Spleen (tissue), 11 donors: ENCODE results near the gene SRR. TPM values are rescaled to one million over a fixed set of nuclear protein-coding genes. Genes with fewer than 3 reads are reported as not detected.

Source experiments
- DNase-seq: peaks from one replicate; pipeline ENCODE4 v3.0.0-alpha.2; 2020
- H3K27ac ChIP-seq, 8 donors: fragments of 200-600 bp; sonication (generic) in 7 of 8; 1 replicate in 4 of 8; 2 replicates in 4 of 8; pipeline versions ENCODE4 v1.5.0 to v1.8.0; 2016 to 2021; ENCODE audit warnings: inconsistent platforms in 4 of 8, mild to moderate bottlenecking in 4 of 8, moderate library complexity in 1 of 8
- H3K27me3 ChIP-seq, 7 donors: fragments of 200-600 bp; sonication (generic) in 6 of 7; replicated peaks in 1 of 7; 1 replicate in 4 of 7; 2 replicates in 3 of 7; pipeline versions ENCODE4 v1.5.0 to v1.8.0; 2016 to 2021; ENCODE audit warnings: inconsistent platforms in 3 of 7, mild to moderate bottlenecking in 1 of 7
- H3K36me3 ChIP-seq, 6 donors: fragments of 200-600 bp; sonication (generic) in 5 of 6; 1 replicate in 4 of 6; 2 replicates in 2 of 6; pipeline versions ENCODE4 v1.5.0 to v1.8.0; 2016 to 2021; ENCODE audit warnings: inconsistent platforms in 2 of 6
- H3K4me1 ChIP-seq, 6 donors: fragments of 200-600 bp; sonication (generic) in 5 of 6; 1 replicate in 3 of 6; 2 replicates in 3 of 6; pipeline versions ENCODE4 v1.5.0 to v1.8.0; 2016 to 2021; ENCODE audit warnings: inconsistent platforms in 3 of 6
- H3K4me3 ChIP-seq, 8 donors: fragments of 200-600 bp; sonication (generic) in 7 of 8; 1 replicate in 4 of 8; 2 replicates in 4 of 8; pipeline versions ENCODE4 v1.5.0 to v1.8.0; 2016 to 2021; ENCODE audit warnings: inconsistent platforms in 4 of 8, mild to moderate bottlenecking in 4 of 8, moderate library complexity in 2 of 8
- H3K9me3 ChIP-seq, 8 donors: fragments of 200-600 bp; sonication (generic) in 7 of 8; 1 replicate in 4 of 8; 2 replicates in 4 of 8; pipeline versions ENCODE4 v1.5.0 to v1.8.0; 2016 to 2021; ENCODE audit warnings: inconsistent platforms in 4 of 8
- CTCF ChIP-seq, 11 experiments: fragments of 200-600 bp in 7 of 11; fragments of 450-650 bp in 4 of 11; sonication (generic) in 4 of 11; IDR thresholded peaks in 8 of 11; conservative IDR thresholded peaks in 3 of 11; 1 replicate in 7 of 11; 2 replicates in 4 of 11; pipeline versions ENCODE4 v1.4.0 to v1.8.0; 2016 to 2021; ENCODE audit warnings: antibody characterized with exemption in 11 of 11, inconsistent platforms in 4 of 11, mild to moderate bottlenecking in 1 of 11
- POLR2A ChIP-seq, 3 donors: fragments of 450-650 bp; IDR thresholded peaks; one replicate each; pipeline ENCODE4 v1.5.1; 2017; ENCODE audit warnings: antibody characterized with exemption in 3 of 3, mild to moderate bottlenecking in 1 of 3
- POLR2AphosphoS5 ChIP-seq, 3 donors: sonication (generic); formaldehyde crosslinking; IDR thresholded peaks; one replicate each; pipeline ENCODE4 v1.5.1; 2017; ENCODE audit warnings: antibody characterized with exemption in 3 of 3
- WGBS, 5 donors: extraction: QIAGEN DNeasy Blood & Tissue Kit in 3 of 5; methylation state at CpG; one replicate each; pipeline versions ENCODE4 v1.1.5 to v1.1.7; 2013 to 2018; 5-methylcytosine and 5-hydroxymethylcytosine counted together
- intact Hi-C: fragments of 100-400 bp; cut with DNase I; formaldehyde crosslinking; loops from one replicate; pipeline ENCODE4 v1.15.0; 2023; ENCODE audit warnings: low total_unique reads
- polyA plus RNA-seq, 3 donors: library from polyadenylated mRNA; stranded (reverse); fragments of 200-250 nt; gene quantifications; one replicate each; pipeline ENCODE4 v1.2.1, GENCODE V29; 2013
- total RNA-seq, 7 donors: library from RNA; depleted of rRNA in 3 of 7; stranded (reverse); fragments of >200 nt in 3 of 7; fragmentation: NEBNext Ultra II Directional in 4 of 7; extraction: Animal tissue kit (Norgen Biotek cat#: 25700) in 4 of 7; gene quantifications; one replicate each; pipeline versions ENCODE4 v1.1.0 to v1.2.1, GENCODE V29; 2016 to 2021
- donor health status: healthy with polysubstance abuse.
- donor health status: DM: no; HTN: no; CAD: no; lungs with moderate emphysema.
- donor health status: DM: no; HTN: no; CAD: no.
- donor health status: Bipolar disorder and iron deficiency.
- donor health status: healthy.
- donor health status: DM: no; HTN: no; CAD: no.
- donor health status: DM: yes; HTN: yes; CAD: no.

SRR gene
- total and polyA plus RNA-seq, 10 donors, result 3.5 to 16.2 (median 6.7) TPM

DNA sequence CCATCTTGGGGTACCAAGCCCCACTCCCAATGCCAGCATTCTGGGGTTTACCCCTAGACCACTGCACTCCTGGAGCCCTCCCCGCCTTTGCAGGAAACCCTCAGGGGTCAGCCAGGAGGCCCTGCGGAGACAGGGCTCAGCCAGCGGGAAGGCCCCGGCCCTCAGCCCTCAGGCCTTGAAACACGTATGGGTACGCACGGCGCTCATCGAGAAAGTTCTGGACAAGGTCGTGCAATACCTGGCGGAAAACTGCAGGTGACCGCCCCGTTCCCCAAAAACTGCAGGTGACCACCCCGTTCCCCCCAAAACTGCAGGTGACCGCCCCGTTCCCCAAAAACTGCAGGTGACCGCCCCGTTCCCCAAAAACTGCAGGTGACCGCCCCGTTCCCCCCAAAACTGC is 58.3 kb downstream of the SRR start:
- no peaks in the 10 kb centered on the region for H3K9me3 ChIP-seq
- peaks cover 0 to 93% (median 44%) of the 10 kb centered on the region in 6 donors for H3K36me3 ChIP-seq
- DNase-seq, result no peak
- intact Hi-C loops, result loop anchor here (10.0 kb wide), 1 partner anchor 53 kb away; no protein-coding TSS in a partner anchor
- peaks cover 0 to 4% (median 0%) of the 10 kb centered on the region in 6 donors for H3K4me1 ChIP-seq
- no peak overlapping the region for H3K27ac ChIP-seq
- no peaks in the 10 kb centered on the region for H3K27me3 ChIP-seq
- 96 to 98% (median 97%) methylated on average over 16 to 20 of the region's 20 CpGs for WGBS, 5 donors
- H3K4me3 ChIP-seq, result no peak overlapping the region
- TF ChIP-seq POLR2AphosphoS5 (IDR thresholded peaks at IDR 0.05), result no peak
- TF ChIP-seq CTCF (IDR thresholded peaks at IDR 0.05 in 8 of 11, conservative IDR thresholded peaks at IDR 0.05 in 3 of 11), result no peak
- TF ChIP-seq POLR2A (IDR thresholded peaks at IDR 0.05), result no peak

GRCh38 chr17:2362416-2362815 is 58.7 kb downstream of the SRR start:
- 90 to 97% (median 95%) methylated on average over 19 of the region's 19 CpGs for WGBS, 5 donors
- Histone ChIP-seq H3K4me3 (no peak overlapping the region), H3K36me3 (peaks cover 0 to 93% (median 46%) of the 10 kb centered on the region in 6 donors), H3K27ac (no peak overlapping the region), H3K27me3 (no peaks in the 10 kb centered on the region), H3K4me1 (peaks cover 0 to 4% (median 0%) of the 10 kb centered on the region in 6 donors), H3K9me3 (no peaks in the 10 kb centered on the region)
- no peak for DNase-seq
- TF ChIP-seq CTCF (IDR thresholded peaks at IDR 0.05 in 8 of 11, conservative IDR thresholded peaks at IDR 0.05 in 3 of 11) (no peak), POLR2A (IDR thresholded peaks at IDR 0.05) (no peak), POLR2AphosphoS5 (IDR thresholded peaks at IDR 0.05) (no peak)
- intact Hi-C loops, result loop anchor here (10.0 kb wide), 1 partner anchor 52 kb away; no protein-coding TSS in a partner anchor

GRCh38 chr17:2362881-2363280 is 59.1 kb downstream of the SRR start:
- WGBS, 5 donors, result 96 to 99% (median 96%) methylated on average over 10 to 14 of the region's 14 CpGs
- DNase-seq, result no peak
- H3K27ac ChIP-seq, result no peak overlapping the region

More at GRCh38 chr17:2362881-2363280, 59.1 kb downstream of the SRR start:
- Histone ChIP-seq H3K9me3 (no peaks in the 10 kb centered on the region), H3K4me1 (peaks cover 0 to 4% (median 0%) of the 10 kb centered on the region in 6 donors), H3K27me3 (no peaks in the 10 kb centered on the region), H3K4me3 (no peak overlapping the region), H3K36me3 (peaks cover 0 to 93% (median 46%) of the 10 kb centered on the region in 6 donors)
- no peak for TF ChIP-seq CTCF (IDR thresholded peaks at IDR 0.05 in 8 of 11, conservative IDR thresholded peaks at IDR 0.05 in 3 of 11)
- no peak for TF ChIP-seq POLR2AphosphoS5 (IDR thresholded peaks at IDR 0.05)
- TF ChIP-seq POLR2A (IDR thresholded peaks at IDR 0.05), result no peak
- intact Hi-C loops, result loop anchor here (10.0 kb wide), 1 partner anchor 52 kb away; no protein-coding TSS in a partner anchor
